WTC11 (cell line): Measurements from ENCODE around the gene AIFM1. TPM values are rescaled to one million over a fixed set of nuclear protein-coding genes. Genes with fewer than 3 reads are reported as not detected.

Experiments used
- ATAC-seq: fragments of 200-7000 bp; cut with Tn5 transposase; 2 replicates; pipeline ENCODE4 v1.10.0; 2021; ENCODE audit warnings: mild to moderate bottlenecking, moderate library complexity
- CTCF ChIA-PET: fragments of 300-600 bp; sonication (Branson Sonifier 250); formaldehyde crosslinking; loops from one replicate; lab custom pipeline; 2021; ENCODE audit warnings: antibody characterized with exemption; lab: Charles Lee
- POLR2A ChIA-PET: fragments of 350-600 bp; sonication (Branson Sonifier 250); formaldehyde crosslinking; loops from one replicate; lab custom pipeline; 2021; ENCODE audit warnings: antibody characterized with exemption; lab: Charles Lee
- DNase-seq: peaks from one replicate; pipeline ENCODE4 v3.0.0; 2021; ENCODE audit warnings: low spot score
- H3K27ac Mint-ChIP-seq: 2 replicates; pipeline ENCODE4 v1.8.0; 2021; ENCODE audit warnings: mixed read lengths
- H3K27me3 Mint-ChIP-seq: 2 replicates; pipeline ENCODE4 v1.8.0; 2021; ENCODE audit warnings: low read depth, mild to moderate bottlenecking, moderate library complexity, mixed read lengths
- H3K36me3 Mint-ChIP-seq: 2 replicates; pipeline ENCODE4 v1.8.0; 2021; ENCODE audit warnings: mixed read lengths
- H3K4me1 Mint-ChIP-seq: 2 replicates; pipeline ENCODE4 v1.8.0; 2022; ENCODE audit warnings: mixed read lengths
- H3K4me3 Mint-ChIP-seq: 2 replicates; pipeline ENCODE4 v1.8.0; 2021; ENCODE audit warnings: mild to moderate bottlenecking, moderate library complexity, mixed read lengths
- H3K9me3 Mint-ChIP-seq: 2 replicates; pipeline ENCODE4 v1.8.0; 2021; ENCODE audit warnings: mixed read lengths
- ATF3 ChIP-seq: sonication (generic); formaldehyde crosslinking; conservative IDR thresholded peaks from 2 replicates; pipeline ENCODE4 v1.8.1; 2022; ENCODE audit warnings: mild to moderate bottlenecking, missing genetic modification reagents
- ETV6 ChIP-seq: sonication (generic); formaldehyde crosslinking; IDR thresholded peaks from 2 replicates; pipeline ENCODE4 v1.8.1; 2022; ENCODE audit warnings: mild to moderate bottlenecking, missing genetic modification reagents
- FOXJ3 ChIP-seq: sonication (generic); formaldehyde crosslinking; IDR thresholded peaks from 2 replicates; pipeline ENCODE4 v1.9.0; 2021; ENCODE audit warnings: missing genetic modification reagents, mild to moderate bottlenecking, borderline replicate concordance
- HMGA2 ChIP-seq: fragments of 250-450 bp; sonication (Bioruptor Pico); IDR thresholded peaks from 2 replicates; pipeline ENCODE4 v1.4.0; 2021; ENCODE audit warnings: mild to moderate bottlenecking, moderate library complexity
- IRF1 ChIP-seq: sonication (generic); formaldehyde crosslinking; IDR thresholded peaks from 2 replicates; pipeline ENCODE4 v1.8.0; 2023; ENCODE audit warnings: missing genetic modification reagents
- MAX ChIP-seq: sonication (generic); formaldehyde crosslinking; IDR thresholded peaks from 2 replicates; pipeline ENCODE4 v1.8.0; 2022; ENCODE audit warnings: mild to moderate bottlenecking, missing genetic modification reagents
- MLX ChIP-seq: sonication (generic); formaldehyde crosslinking; IDR thresholded peaks from 2 replicates; pipeline ENCODE4 v1.8.1; 2023; ENCODE audit warnings: mild to moderate bottlenecking, missing genetic modification reagents, moderate library complexity
- MYBL2 ChIP-seq: sonication (generic); formaldehyde crosslinking; IDR thresholded peaks from 2 replicates; pipeline ENCODE4 v1.8.1; 2023; ENCODE audit warnings: mild to moderate bottlenecking, moderate library complexity, missing genetic modification reagents
- NFYB ChIP-seq: sonication (generic); formaldehyde crosslinking; conservative IDR thresholded peaks from 2 replicates; pipeline ENCODE4 v1.8.0; 2022; ENCODE audit warnings: low read depth, missing genetic modification reagents
- NR2C2 ChIP-seq: sonication (generic); formaldehyde crosslinking; IDR thresholded peaks from 2 replicates; pipeline ENCODE4 v1.8.0; 2022; ENCODE audit warnings: mild to moderate bottlenecking, missing genetic modification reagents
- NR3C1 ChIP-seq: sonication (generic); formaldehyde crosslinking; conservative IDR thresholded peaks from 2 replicates; pipeline ENCODE4 v1.8.1; 2023; ENCODE audit warnings: low read depth, mild to moderate bottlenecking, missing genetic modification reagents
- RORB ChIP-seq: fragments of 250-450 bp; sonication (Bioruptor Pico); IDR thresholded peaks from 2 replicates; pipeline ENCODE4 v1.9.0; 2021; ENCODE audit warnings: mild to moderate bottlenecking
- SMAD4 ChIP-seq: sonication (generic); formaldehyde crosslinking; IDR thresholded peaks from 2 replicates; pipeline ENCODE4 v1.8.0; 2022; ENCODE audit warnings: mild to moderate bottlenecking, missing genetic modification reagents
- SOX15 ChIP-seq: fragments of 250-450 bp; sonication (Bioruptor Pico); IDR thresholded peaks from 2 replicates; pipeline ENCODE4 v1.9.0; 2021; ENCODE audit warnings: mild to moderate bottlenecking
- TP53 ChIP-seq: sonication (generic); formaldehyde crosslinking; IDR thresholded peaks from 2 replicates; pipeline ENCODE4 v1.8.1; 2023; ENCODE audit warnings: mild to moderate bottlenecking, missing genetic modification reagents
- ZNF121 ChIP-seq: sonication (generic); formaldehyde crosslinking; IDR thresholded peaks from 2 replicates; pipeline ENCODE4 v1.8.0; 2023; ENCODE audit warnings: missing genetic modification reagents
- ZNF512 ChIP-seq: sonication (generic); formaldehyde crosslinking; IDR thresholded peaks from 2 replicates; pipeline ENCODE4 v1.8.1; 2022; ENCODE audit warnings: missing genetic modification reagents, borderline replicate concordance
- ZNF532 ChIP-seq: fragments of 250-450 bp; sonication (Bioruptor Pico); IDR thresholded peaks from 2 replicates; pipeline ENCODE4 v1.9.0; 2021; ENCODE audit warnings: mild to moderate bottlenecking, borderline replicate concordance
- total RNA-seq: library from RNA; stranded (reverse); gene quantifications from 3 replicates; pipeline ENCODE4 v1.2.3, GENCODE V29; 2021

Gene AIFM1
- total RNA-seq, 1 experiment from 2014 or later: 53.5 TPM

GRCh38 chrX:130095249-130096030 lies 70.2 kb downstream of the AIFM1 start (continued):
- TF ChIP-seq ZNF532 (CRISPR knock-in tag) (no peak), NR2C2 (CRISPR knock-in tag) (no peak), SOX15 (CRISPR knock-in tag) (no peak), SMAD4 (CRISPR knock-in tag) (no peak), ZNF121 (CRISPR knock-in tag) (no peak), TP53 (CRISPR knock-in tag) (no peak)

- no peak for DNase-seq
- H3K4me1 Mint-ChIP-seq: peaks cover 8% of the 10 kb centered on the region
- POLR2A ChIA-PET: no interaction called here
- H3K9me3 Mint-ChIP-seq: no peaks in the 10 kb centered on the region
- no peak overlapping the region for H3K27ac Mint-ChIP-seq
- H3K4me3 Mint-ChIP-seq: no peak overlapping the region
- CTCF ChIA-PET: interaction anchor here (1.0 kb wide), 1 partner anchor 34 kb away, joined by 4 read pairs; no protein-coding TSS in a partner anchor
- H3K27me3 Mint-ChIP-seq: no peaks in the 10 kb centered on the region; the same call in 1 of the 2 replicates
- ATAC-seq: no peak
- no peaks in the 10 kb centered on the region for H3K36me3 Mint-ChIP-seq
- no peak for TF ChIP-seq HMGA2 (CRISPR knock-in tag)
- no peak for TF ChIP-seq RORB (CRISPR knock-in tag)
- TF ChIP-seq ATF3 (CRISPR knock-in tag): no peak
- TF ChIP-seq MAX: no peak
- TF ChIP-seq MLX (CRISPR knock-in tag): no peak
- no peak for TF ChIP-seq FOXJ3
- no peak for TF ChIP-seq NFYB (CRISPR knock-in tag)
- no peak for TF ChIP-seq ZNF532 (CRISPR knock-in tag)
- no peak for TF ChIP-seq ETV6
- no peak for TF ChIP-seq MYBL2 (CRISPR knock-in tag)
- TF ChIP-seq ZNF512 (CRISPR knock-in tag): no peak
- TF ChIP-seq IRF1: no peak
- no peak for TF ChIP-seq NR3C1 (CRISPR knock-in tag)
- TF ChIP-seq, all 79 proteins: peak for 0
Observed at GRCh38 chrX:130094696-130095095, 70.9 kb downstream of the AIFM1 start.
